Chondrocyte (in vitro differentiated cells): ENCODE measurements around the gene AJUBA. TPM values are rescaled to one million over a fixed set of nuclear protein-coding genes. Genes with fewer than 3 reads are reported as not detected.

ENCODE experiments used
- DNase-seq: peaks from one replicate; pipeline ENCODE4 v3.0.0; 2021; ENCODE audit warnings: mixed read lengths, low spot score
- H3K27ac Mint-ChIP-seq: one replicate; pipeline ENCODE4 v1.8.0; 2021; ENCODE audit warnings: mild to moderate bottlenecking, moderate library complexity, mixed read lengths; ENCODE audit not compliant: unreplicated experiment
- H3K27me3 Mint-ChIP-seq: 2 replicates; pipeline ENCODE4 v1.8.0; 2021; ENCODE audit warnings: low read depth, mixed read lengths
- H3K36me3 Mint-ChIP-seq: 2 replicates; pipeline ENCODE4 v1.8.0; 2021; ENCODE audit warnings: low read depth, mixed read lengths
- H3K4me1 Mint-ChIP-seq: 2 replicates; pipeline ENCODE4 v1.8.0; 2021; ENCODE audit warnings: low read depth, mild to moderate bottlenecking, mixed read lengths
- H3K4me3 Mint-ChIP-seq: one replicate; pipeline ENCODE4 v1.8.0; 2021; ENCODE audit warnings: mild to moderate bottlenecking, moderate library complexity, mixed read lengths; ENCODE audit not compliant: unreplicated experiment
- H3K9me3 Mint-ChIP-seq: 2 replicates; pipeline ENCODE4 v1.8.0; 2021; ENCODE audit warnings: low read depth, mixed read lengths
- CTCF ChIP-seq: fragments of 200-600 bp; sonication (generic); IDR thresholded peaks from 2 replicates; pipeline ENCODE4 v1.5.0; 2021; ENCODE audit warnings: antibody characterized with exemption, mild to moderate bottlenecking, moderate library complexity
- total RNA-seq: library from RNA; stranded (reverse); gene quantifications from 3 replicates; pipeline ENCODE4 v1.2.1, GENCODE V29; 2021

The AJUBA gene
- total RNA-seq, 1 donor from 2014 or later, result 124 TPM

GRCh38 chr14:23009939-23010726 lies 27.8 kb upstream of the AJUBA start, which contains the start of gene C14orf93:
TSS of gene C14orf93 (minus strand) at chr14:23010143. CDS start at chr14:22999023, 11,120 bp downstream.
- Mint-ChIP-seq H3K4me1 (peaks cover 46% of the 10 kb centered on the region), H3K36me3 (no peaks in the 10 kb centered on the region), H3K27ac (peak within 1 kb of the TSS; percentile 94), H3K9me3 (no peaks in the 10 kb centered on the region), H3K27me3 (no peaks in the 10 kb centered on the region), H3K4me3 (peak within 1 kb of the TSS; percentile 83)
- no peak for TF ChIP-seq CTCF
- DNase-seq, result no peak

- TF ChIP-seq CTCF, result no peak
- no peak for DNase-seq
- H3K9me3 Mint-ChIP-seq, result no peaks in the 10 kb centered on the region
- no peaks in the 10 kb centered on the region for H3K27me3 Mint-ChIP-seq
- peak overlapping the region; percentile 83 for H3K4me3 Mint-ChIP-seq
- no peaks in the 10 kb centered on the region for H3K36me3 Mint-ChIP-seq
- peak overlapping the region; percentile 94 for H3K27ac Mint-ChIP-seq
- H3K4me1 Mint-ChIP-seq, result peaks cover 50% of the 10 kb centered on the region
Observed at GRCh38 chr14:23009483-23009938, 27.2 kb upstream of the AJUBA start.

- Mint-ChIP-seq H3K9me3 (no peaks in the 10 kb centered on the region), H3K4me3 (no peak overlapping the region), H3K27ac (peak overlapping the region; percentile 10), H3K27me3 (no peaks in the 10 kb centered on the region), H3K4me1 (peaks cover 50% of the 10 kb centered on the region), H3K36me3 (no peaks in the 10 kb centered on the region)
- no peak for TF ChIP-seq CTCF
- no peak for DNase-seq
Observed at GRCh38 chr14:23008831-23009230, 26.5 kb upstream of the AJUBA start.

- H3K27ac Mint-ChIP-seq, result peak overlapping the region; percentile 90
- peak; percentile 74 for TF ChIP-seq CTCF
- H3K9me3 Mint-ChIP-seq, result no peaks in the 10 kb centered on the region
- H3K27me3 Mint-ChIP-seq, result no peaks in the 10 kb centered on the region
- no peaks in the 10 kb centered on the region for H3K36me3 Mint-ChIP-seq
- peak overlapping the region; percentile 74 for H3K4me3 Mint-ChIP-seq
- H3K4me1 Mint-ChIP-seq, result peaks cover 50% of the 10 kb centered on the region
- DNase-seq, result peak; percentile 97
Observed at GRCh38 chr14:23006544-23007419, 24.4 kb upstream of the AJUBA start.

- Mint-ChIP-seq H3K4me1 (peaks cover 47% of the 10 kb centered on the region), H3K4me3 (peak overlapping the region; percentile 74), H3K36me3 (no peaks in the 10 kb centered on the region), H3K27ac (peak overlapping the region; percentile 90), H3K27me3 (no peaks in the 10 kb centered on the region), H3K9me3 (no peaks in the 10 kb centered on the region)
- no peak for TF ChIP-seq CTCF
- DNase-seq, result no peak
Observed at GRCh38 chr14:23006188-23006534, 23.8 kb upstream of the AJUBA start.
